Suprapubic skin (tissue), 4 donors: ENCODE data around the gene GRM7.

Experiments
- EP300 ChIP-seq: sonication (generic); formaldehyde crosslinking; IDR thresholded peaks from one replicate; pipeline ENCODE4 v1.6.1; 2017; ENCODE audit warnings: antibody characterized with exemption
- POLR2A ChIP-seq, 2 donors: fragments of 450-650 bp; IDR thresholded peaks; one replicate each; pipeline ENCODE4 v1.6.1; 2017; ENCODE audit warnings: antibody characterized with exemption in 2 of 2, mild to moderate bottlenecking in 2 of 2, moderate library complexity in 2 of 2
- POLR2AphosphoS5 ChIP-seq, 3 donors: sonication (generic); formaldehyde crosslinking; IDR thresholded peaks; one replicate each; pipeline ENCODE4 v1.6.1; 2017; ENCODE audit warnings: antibody characterized with exemption in 3 of 3
- TF ChIP-seq, protein P1 (sequence below), 2 donors: fragments of 200-600 bp in 1 of 2; fragments of 450-650 bp in 1 of 2; sonication (generic) in 1 of 2; IDR thresholded peaks; one replicate each; pipeline ENCODE4 v1.5.1; 2016 to 2019; ENCODE audit warnings: antibody characterized with exemption in 2 of 2, mild to moderate bottlenecking in 1 of 2, moderate library complexity in 1 of 2

DNA sequence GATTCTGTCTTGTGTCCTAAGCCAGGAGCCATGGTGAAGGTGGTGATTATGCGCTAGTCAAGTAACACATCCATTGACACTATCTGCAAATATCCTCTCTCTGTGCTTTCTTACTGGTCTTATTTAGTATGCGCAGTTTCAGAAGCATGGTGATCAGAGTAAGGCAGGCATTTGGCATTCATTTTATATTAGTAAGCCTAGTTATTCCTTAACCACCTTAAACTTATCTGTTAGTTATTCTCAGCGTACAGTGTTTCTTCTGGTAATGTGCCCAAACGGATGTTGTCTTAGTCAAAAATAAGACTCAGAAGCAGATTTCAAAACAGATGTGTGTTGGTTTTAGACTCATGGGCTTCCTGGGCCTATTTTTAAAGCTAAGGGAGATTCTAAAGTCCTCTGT is 329.2 kb downstream of the GRM7 start:
- TF ChIP-seq, protein P1, sequence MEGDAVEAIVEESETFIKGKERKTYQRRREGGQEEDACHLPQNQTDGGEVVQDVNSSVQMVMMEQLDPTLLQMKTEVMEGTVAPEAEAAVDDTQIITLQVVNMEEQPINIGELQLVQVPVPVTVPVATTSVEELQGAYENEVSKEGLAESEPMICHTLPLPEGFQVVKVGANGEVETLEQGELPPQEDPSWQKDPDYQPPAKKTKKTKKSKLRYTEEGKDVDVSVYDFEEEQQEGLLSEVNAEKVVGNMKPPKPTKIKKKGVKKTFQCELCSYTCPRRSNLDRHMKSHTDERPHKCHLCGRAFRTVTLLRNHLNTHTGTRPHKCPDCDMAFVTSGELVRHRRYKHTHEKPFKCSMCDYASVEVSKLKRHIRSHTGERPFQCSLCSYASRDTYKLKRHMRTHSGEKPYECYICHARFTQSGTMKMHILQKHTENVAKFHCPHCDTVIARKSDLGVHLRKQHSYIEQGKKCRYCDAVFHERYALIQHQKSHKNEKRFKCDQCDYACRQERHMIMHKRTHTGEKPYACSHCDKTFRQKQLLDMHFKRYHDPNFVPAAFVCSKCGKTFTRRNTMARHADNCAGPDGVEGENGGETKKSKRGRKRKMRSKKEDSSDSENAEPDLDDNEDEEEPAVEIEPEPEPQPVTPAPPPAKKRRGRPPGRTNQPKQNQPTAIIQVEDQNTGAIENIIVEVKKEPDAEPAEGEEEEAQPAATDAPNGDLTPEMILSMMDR (IDR thresholded peaks at IDR 0.05) = no peak
- no peak for TF ChIP-seq EP300
- TF ChIP-seq POLR2AphosphoS5 (IDR thresholded peaks at IDR 0.05) = no peak
- no peak for TF ChIP-seq POLR2A (IDR thresholded peaks at IDR 0.05)
